HG02938 (cell line): ENCODE data around the gene CARS2.
A peak's percentile ranks its signal among the peaks of the same experiment; 100 is the strongest.
"Not testable (repeated sequence)": the region's sequence is repeated elsewhere in the genome, so short reads cannot be mapped to it uniquely, and the experiment has no call there.

Source experiments
- ATAC-seq: cut with Tn5 transposase; IDR thresholded peaks from one replicate; pipeline ENCODE4 v1.9.1; 2021; ENCODE audit warnings: mild to moderate bottlenecking, moderate library complexity; ENCODE audit not compliant: unreplicated experiment

CARS2 gene

DNA sequence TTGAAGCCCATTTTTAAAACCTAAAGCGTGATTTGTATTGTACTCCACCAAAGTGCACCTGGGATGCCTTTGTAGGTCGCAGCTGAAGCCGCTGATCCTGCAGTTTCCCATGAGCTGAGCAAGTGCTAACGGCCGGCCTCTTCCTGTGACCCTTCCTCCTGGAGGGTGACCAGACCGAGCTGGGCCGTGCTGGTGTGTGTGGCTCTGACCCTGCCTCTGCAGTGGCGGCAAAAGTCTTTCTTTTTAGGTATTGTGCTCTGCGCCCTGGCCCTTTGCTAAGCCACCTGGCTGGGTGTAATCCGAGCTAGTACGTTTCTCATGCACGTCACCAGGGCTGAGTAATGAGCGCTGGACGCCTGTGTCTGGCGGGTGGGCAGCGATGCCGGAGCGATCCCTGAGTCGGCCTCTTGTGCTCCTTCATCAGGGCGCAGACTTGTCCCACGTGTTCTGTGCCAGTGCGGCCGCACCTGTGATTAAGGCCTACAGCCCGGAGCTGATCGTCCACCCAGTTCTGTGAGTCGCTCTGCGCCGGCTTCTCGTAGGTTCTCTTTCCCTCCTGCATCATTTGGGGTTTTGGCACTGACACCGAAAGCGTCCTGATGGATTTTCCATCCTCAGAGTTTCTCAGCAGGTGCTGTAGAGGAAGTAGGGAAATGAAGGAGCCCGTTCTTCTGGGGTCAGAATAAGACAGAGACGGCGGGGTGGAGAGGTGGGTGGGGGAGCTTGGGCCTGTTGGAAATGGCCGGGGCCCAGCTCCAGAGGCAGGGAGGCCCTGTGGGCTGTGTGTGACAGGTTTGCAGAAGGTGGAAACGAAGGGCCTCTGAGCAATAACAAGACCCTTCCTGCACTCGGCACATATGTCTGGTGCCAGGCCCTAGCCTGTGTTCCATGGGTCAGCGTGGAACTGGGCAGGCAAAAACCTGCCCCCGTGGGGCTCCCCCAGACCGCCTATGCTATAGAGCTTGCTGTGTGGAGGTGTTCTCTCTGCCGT is 80.9 kb downstream of the CARS2 start:
- ATAC-seq = no peak

DNA sequence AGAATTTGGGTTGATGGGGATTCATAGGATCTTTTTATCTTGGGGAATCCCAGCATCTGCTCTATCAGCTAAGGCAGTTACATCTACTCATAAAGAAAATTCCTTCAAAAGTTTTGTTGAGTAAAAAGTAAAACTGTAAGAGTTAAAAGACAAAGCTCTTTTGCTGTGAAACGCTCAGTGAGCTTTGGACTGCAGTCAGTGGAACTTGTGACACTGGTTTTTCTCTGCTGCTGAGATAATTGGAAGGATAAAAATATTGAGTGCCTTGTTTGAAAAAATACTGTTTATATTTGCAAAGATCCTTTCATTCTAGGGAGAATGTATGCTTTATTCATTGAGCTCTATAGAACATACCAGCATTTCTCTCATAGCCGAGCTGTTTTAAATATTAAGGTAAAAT is 85.3 kb downstream of the CARS2 start:
- no peak for ATAC-seq

DNA sequence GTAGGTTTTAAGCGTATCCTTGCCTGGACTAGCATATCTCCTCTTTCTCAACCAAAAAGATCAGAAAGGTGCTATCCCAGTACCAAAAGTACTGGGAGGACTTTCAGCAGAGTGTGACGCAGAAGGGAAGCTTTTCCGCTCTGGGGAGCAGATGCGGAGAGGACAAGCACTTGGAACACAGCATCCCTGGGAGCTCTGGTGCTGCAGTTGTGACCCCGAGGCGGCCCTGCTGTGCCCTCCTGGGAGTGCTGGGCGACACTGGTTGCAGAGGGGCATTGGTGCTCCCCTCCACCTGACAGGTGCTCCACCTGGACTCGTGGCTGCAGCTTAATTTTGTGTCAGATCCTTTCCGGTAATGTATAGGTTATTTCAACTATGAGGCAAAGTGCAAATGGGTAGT is 87.1 kb downstream of the CARS2 start:
- ATAC-seq = no peak

DNA sequence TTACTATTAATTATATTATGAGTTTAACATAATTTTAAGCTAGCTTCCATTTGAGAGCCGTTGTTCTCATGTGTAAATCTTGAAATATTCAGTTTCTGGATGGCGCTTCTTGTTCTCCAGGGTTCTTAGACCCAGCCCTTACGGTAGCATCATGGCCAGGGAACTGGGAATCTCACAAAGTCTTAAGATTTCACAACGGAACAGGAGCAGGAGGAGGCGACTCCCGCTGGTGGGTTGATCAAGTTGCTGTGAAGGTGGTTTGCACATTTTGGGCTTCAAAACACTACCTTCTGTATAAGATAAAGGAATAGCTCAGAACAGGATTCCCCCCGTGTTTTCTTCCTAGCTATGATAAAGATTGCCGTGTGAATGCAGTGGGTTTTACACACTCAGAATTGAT is 87.7 kb downstream of the CARS2 start:
- no peak for ATAC-seq

DNA sequence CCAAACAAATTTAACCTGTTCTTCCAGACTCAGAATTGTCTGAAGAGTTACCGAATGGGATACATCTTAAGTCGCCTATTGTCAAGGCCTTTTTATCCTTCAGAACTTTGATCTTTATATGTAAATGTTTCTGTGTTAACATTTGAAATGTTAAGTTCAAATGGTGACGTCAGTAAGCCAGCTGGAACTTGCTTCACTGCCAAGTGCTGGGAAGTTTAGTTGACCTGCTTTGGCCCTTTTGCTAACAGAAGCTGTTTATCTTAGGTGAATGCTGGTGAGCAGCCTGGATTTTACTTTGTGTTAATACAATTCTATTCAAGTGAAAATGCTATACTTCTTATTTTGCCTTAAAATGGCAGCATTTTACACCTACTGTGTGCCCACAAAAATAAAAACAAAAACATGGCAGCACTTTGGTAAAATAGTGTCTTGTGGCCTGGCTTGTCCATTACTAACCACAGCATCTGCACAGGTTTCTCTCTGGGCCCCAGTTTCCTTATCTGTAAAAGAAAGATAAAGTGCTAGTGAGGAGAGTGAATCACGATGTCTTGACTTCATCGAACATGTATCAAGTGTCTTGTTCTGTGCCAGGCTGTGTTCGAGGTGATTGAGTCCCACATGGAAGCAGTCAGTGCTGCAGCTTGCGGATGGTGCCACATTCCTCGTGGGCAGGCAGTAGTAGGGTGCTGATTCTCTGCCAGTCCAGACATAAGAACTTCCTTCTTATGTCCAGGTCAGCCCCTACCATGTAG is 88.4 kb downstream of the CARS2 start:
- no peak for ATAC-seq

DNA sequence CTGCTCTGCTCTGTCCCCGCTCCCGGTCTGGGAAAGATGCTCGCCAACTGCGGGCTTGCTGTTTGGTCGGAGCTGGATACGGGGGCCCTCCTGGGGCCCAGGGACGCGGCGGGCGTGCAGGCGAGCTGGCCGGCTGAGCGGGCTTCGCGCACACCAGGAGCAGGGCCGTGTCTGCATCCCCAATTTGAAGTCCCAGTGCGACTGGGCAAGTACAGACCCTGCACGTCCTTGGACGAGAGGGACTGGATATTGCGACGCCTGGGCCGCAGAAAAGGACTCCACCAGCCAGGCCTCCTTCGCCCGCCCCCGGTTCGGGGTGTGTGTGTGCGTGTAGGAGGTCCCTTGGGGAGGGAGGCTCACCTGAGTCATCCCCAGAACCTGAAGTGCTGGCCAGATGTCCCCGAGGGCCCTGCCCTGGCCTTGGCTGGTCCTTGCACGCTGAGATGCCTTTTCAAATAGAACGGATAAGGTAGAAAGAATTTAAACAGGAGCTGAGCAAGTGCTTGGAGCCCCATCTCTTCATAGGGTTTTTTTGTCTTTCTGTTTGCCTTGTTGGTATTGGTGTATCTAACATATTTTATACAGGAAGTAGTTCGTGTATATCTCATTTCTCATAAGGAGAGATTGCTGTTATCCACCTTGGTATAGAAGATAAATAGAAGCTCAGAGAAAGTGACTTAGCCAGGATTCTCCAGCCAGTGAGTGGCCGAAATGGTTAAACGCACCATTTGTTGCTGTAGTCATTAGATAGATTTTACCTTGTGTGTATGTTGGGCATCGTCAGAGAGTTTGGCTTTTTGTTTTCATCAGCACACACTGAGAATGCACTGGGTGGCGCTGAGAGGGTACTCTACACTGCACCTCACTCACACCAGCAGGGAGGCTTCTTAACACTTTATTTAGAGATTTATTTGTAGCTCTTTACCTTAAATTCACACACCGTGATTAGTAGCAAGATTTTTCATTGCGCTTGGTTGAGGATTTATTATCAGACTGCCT is 89.5 kb downstream of the CARS2 start:
- peak; percentile 33 for ATAC-seq

DNA sequence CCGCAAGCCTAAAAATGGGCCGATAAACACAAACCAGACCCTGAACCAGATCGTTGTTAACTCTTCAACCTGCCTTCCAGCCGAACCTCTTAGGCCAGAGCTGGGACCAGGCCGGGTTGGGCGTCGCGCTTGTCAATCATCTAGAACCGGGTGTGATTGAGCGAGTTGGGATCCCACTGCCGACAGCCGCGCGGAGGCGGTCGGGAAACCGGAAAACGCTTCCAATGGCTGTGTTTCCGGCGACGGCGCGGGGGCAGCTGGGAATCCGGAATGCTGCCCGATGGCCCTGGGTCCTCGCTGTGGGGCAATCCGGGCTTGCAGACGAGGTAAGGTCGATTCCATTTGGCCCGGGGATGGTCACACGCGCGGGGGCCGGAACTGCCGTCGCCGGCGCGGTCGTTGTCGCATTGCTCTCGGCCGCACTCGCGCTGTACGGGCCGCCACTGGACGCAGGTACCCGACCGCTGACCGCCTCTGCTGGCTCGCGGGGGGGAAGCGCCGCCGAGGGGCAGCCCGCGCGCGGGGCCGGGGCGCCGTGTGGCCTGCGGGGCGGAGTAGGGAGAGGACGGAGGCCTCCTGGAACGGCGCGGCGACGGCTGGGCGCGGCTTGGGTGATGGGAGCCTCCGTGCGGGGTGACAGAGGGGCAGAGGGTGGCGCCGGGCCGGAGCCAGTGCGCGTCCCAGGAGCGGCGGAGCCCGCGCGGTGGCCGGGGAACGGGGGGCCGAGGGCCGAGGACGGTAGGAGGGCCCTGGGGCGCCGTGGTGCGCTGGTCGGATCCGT is 90.4 kb downstream of the CARS2 start, which contains the start of gene NAXD:
NAXD (plus strand) TSS at position 224 of the 781 bp plus-strand sequence; CDS start at position 281, 57 bp downstream.
- ATAC-seq = peak; percentile 84

DNA sequence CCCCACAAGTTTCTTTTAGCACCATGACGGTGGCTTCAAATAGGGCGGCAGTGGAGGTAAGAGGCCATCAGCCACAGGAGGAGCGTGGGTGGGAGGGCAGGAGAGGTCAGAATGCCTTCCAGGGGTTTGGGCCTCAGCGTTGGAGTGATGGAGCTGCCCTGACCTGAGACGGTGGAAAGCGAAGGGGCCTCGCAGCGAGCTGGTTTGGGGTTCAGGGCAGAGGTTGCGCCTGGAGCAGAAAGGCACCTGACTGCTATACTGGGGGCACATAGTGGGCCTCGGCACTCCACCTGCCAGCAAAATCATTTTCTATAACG is 91.0 kb downstream of the CARS2 start:
- ATAC-seq = no peak

DNA sequence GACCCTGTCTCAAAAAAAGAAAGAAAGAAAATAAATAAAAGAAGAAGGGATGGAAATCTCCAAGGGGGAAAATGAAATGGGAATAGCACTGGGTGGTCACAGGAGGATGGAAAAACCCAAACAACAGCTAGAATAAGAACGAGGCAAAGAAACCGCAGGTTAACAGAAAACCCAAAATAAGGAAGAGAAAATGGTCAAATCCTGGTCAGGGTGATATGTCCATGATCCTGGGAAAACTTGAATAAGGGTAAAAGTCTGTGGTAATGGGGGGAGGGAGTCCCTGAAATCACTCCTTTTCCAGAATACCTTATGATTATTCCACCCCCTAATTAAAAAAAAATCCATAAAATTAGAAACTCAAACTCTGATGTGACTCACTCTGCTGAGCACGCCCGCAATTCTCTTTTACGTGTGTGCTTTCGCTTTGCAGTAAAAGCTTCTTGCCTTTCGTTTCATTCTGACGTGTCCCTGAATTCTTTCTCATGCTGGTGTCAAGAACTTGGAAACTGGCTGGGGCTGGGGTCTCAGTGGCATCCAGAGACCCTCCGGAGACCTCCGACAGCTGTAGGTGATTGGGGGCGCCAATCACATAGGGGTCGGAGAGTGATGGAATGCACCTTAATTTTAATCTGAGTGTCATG is 94.8 kb downstream of the CARS2 start:
- ATAC-seq = no peak

DNA sequence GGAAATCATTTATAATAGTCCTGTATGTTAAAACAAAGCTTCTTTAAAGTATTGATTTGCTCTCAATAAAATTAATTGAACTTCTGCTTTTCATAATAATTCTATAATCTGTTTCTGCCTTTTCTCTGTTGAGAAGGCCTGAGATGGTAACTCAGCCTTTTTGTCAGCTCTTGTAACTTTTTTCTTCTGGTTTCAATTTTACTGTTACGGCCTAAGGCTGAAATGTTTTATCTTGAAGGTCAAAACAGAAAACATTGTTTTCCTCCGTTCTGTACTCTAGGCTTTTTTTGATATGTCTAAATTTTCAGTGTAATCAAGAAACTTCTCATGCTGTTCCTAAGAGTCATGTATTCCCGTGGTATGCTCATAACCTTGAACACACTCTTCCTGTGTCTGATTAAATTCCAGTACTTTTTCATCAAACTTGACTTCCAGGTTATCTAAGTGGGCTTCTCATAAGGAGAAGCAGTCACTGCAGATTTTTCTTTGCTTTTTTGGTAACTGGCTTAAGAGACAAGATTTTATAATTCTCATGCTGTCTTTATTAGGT is 98.2 kb downstream of the CARS2 start:
- no peak for ATAC-seq

DNA sequence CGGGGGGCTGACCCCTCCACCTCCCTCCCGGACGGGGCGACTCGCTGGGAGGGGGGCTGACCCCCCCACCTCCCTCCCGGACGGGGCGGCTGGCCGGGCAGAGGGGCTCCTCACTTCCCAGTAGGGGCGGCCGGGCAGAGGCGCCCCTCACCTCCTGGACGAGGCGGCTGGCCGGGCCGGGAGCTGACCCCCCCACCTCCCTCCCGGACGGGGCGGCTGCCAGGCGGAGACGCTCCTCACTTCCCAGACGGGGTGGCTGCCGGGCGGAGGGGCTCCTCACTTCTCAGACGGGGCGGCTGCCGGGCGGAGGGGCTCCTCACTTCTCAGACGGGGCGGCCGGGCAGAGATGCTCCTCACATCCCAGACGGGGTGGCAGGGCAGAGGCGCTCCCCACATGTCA is 99.6 kb downstream of the CARS2 start:
- ATAC-seq = not testable (repeated sequence)

DNA sequence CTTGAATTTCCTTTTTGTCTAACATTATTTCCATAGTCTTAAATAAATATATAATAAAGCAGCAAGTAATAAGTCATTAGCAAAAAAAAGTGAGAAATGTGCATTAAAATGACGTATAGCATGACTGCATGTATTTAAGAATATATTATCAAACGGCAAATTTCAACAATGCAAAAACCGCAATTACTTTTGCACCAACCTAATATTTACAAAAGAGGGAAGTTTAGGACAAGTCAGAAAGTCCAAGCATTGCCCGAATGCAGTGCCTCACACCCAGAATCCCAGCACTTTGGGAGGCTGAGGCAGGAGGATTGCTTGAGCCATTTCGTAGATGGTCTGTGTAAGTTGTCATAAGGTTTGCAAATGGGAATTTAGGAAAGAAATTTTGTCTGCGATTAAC is 100.8 kb downstream of the CARS2 start:
- ATAC-seq = no peak

DNA sequence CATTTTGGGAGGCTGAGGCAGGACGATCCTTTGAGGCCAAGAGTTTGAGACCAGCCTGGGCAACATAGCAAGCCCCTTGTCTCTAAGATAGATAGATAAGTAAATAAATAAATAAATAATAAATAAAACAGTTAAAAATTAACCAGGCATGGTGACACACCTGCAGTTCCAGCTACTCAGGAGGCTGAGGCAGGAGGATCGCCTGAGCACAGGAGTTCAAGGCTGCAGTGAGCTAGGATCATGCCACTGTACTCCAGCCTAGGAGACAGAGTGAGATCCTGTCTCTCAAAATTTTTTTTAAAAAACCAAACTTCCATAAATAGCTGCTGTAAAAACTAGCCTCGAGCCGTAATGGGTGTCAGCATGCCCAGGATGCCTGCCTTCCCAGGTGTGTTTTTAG is 104.9 kb downstream of the CARS2 start:
- no peak for ATAC-seq

DNA sequence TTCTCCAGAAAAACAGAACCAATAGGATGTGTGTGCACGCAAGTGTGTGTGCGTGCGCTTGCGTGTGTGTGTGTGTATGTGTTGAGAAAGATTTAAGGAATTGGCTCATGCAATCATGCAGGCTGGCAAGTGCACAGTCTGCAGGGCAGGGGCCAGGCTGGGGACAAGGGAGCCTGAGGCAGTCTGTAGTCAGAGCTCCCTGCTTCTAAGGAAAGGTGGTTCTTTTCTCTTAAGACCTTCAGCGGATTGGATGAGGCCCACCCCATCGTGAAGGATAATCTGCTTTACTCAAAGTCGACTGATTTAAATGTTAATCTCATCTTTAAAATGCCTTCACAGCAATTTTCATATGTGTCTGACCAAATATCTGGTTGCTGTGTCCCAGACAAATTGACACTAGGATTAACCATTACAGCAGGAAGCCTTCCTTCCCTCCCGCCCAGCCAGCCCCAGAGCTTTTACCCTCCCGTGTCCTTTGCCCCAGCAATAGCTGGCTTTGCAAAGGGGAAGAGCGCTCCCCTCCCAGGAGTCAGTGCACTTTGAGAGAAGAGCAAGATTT is 105.6 kb downstream of the CARS2 start:
- ATAC-seq = no peak

DNA sequence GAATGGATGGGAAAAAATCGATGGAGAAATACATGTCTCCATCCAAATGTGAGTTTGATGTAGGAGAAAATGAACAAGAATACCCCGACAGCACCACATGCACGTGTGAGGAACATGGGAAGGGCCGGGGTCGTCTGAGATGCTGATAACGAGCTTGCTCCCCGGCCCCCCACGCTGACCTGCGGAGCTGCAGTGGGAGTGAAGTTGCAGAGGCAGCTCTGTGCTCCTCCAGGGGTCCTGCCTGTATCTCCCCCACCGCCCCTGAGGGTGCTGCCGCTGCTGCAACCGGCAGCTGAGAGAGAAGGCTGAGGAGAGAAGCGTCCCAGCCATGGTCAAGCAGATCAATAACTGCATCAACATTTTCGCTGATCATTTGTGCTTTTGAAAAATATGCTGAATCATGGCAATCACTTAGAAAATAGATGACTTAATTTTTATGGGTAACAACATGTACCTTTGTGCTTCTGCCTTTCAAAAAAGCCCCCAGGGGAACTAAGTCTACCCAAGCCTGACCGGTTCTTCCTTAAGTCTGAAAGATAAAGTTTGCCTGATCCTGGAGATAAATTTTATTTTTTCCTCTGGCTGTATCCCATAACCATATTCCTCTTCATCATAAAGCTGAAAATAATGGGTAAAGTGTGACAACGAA is 108.8 kb downstream of the CARS2 start:
- no peak for ATAC-seq

DNA sequence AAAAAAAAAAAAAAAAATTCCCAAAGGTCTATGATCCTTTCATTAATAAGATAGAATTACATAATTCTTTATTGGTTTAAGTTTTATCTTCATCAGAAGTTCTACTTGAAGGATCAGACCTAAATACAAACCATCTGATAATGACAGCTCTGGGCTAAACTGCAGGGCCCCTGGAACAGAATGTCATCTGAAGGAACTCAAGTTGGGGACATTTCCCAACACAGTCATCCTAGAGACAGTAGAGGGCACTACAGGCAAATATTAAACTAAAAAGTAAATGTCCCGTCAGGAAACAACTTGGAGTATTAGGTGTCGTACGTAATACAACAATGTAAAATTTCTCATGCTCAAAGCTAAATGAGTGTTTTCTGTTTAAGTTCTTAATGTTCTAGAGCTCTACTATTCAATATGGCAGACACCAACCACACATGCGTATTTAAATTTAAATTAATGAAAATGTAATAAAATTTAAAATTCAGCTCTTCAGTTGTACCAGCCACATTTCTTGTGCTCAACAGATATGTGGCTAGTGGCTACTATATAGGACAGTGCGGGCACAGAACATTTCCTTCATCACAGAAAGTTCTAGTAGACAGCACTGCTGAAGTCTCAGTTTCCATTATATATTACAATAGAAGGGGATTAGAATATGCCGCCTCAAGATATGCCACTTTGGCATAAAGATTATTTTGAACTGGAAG is 112.3 kb downstream of the CARS2 start:
- ATAC-seq = peak; percentile 78

DNA sequence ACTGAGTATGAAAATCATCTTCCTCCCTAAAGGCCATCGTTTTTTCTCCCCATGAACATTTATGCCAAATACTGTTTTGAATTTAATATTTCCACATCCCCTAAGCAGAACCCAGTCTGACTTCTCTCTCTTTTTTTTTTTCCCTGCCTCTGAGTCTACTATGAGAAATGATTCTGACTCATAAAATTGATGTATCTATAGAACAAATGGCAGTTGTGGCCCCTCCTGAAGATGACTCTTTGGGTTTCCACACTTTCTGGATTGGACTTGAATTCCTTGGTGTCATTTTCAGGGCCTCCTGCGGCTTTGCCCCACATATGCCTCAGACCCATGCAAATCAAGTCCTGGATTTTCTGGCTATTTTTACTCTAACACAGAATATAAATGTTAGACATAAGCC is 113.3 kb downstream of the CARS2 start:
- no peak for ATAC-seq
